Activated B cell treated with CpG ODN at 0.5 μM for 24 hours (primary cell): ENCODE results near the gene ABR. TPM values are rescaled to one million over a fixed set of nuclear protein-coding genes. Genes with fewer than 3 reads are reported as not detected.
"Not testable (repeated sequence)": the region's sequence is repeated elsewhere in the genome, so short reads cannot be mapped to it uniquely, and the experiment has no call there.

Source experiments
- ATAC-seq: fragments of 200-7000 bp; cut with Tn5 transposase; one replicate; pipeline ENCODE4 v1.10.0; 2021; ENCODE audit warnings: low read depth, mild to moderate bottlenecking, moderate library complexity
- CTCF ChIA-PET: fragments of 350-600 bp; sonication (Branson Sonifier 250); formaldehyde crosslinking; loops from one replicate; lab custom pipeline; 2021; ENCODE audit warnings: antibody characterized with exemption; lab: Charles Lee
- POLR2A ChIA-PET: fragments of 350-600 bp; sonication (Branson Sonifier 250); formaldehyde crosslinking; loops from one replicate; lab custom pipeline; 2021; ENCODE audit warnings: antibody characterized with exemption; lab: Charles Lee
- DNase-seq: peaks from one replicate; pipeline ENCODE4 v3.0.0; 2022
- H3K27ac Mint-ChIP-seq: one replicate; pipeline ENCODE4 v1.8.0; 2020; ENCODE audit warnings: mixed read lengths
- H3K27me3 Mint-ChIP-seq: one replicate; pipeline ENCODE4 v1.8.0; 2021; ENCODE audit warnings: mixed read lengths
- H3K36me3 Mint-ChIP-seq: one replicate; pipeline ENCODE4 v1.8.0; 2021; ENCODE audit warnings: low read depth, mixed read lengths
- H3K4me1 Mint-ChIP-seq: one replicate; pipeline ENCODE4 v1.8.0; 2021; ENCODE audit warnings: mixed read lengths
- H3K4me3 Mint-ChIP-seq: one replicate; pipeline ENCODE4 v1.8.0; 2020; ENCODE audit warnings: mild to moderate bottlenecking, mixed read lengths
- H3K9me3 Mint-ChIP-seq: one replicate; pipeline ENCODE4 v1.8.0; 2020; ENCODE audit warnings: mixed read lengths
- intact Hi-C: fragments of 100-400 bp; cut with micrococcal nuclease; formaldehyde crosslinking; loops from one replicate; pipeline ENCODE4 v1.15.1; 2024
- total RNA-seq: library from RNA; stranded (reverse); gene quantifications from 2 replicates; pipeline ENCODE4 v1.2.3, GENCODE V29; 2022
- TF ChIP-seq, protein P1 (sequence below): fragments of 200-600 bp; IDR thresholded peaks from one replicate; pipeline ENCODE4 v1.8.0; 2022; ENCODE audit warnings: antibody characterized with exemption, mild to moderate bottlenecking

ABR gene
- total RNA-seq, 1 donor from 2014 or later: 150 TPM

- intact Hi-C loops: no loop called here
- ATAC-seq (no peak), DNase-seq (no peak)
- TF ChIP-seq, protein P1, sequence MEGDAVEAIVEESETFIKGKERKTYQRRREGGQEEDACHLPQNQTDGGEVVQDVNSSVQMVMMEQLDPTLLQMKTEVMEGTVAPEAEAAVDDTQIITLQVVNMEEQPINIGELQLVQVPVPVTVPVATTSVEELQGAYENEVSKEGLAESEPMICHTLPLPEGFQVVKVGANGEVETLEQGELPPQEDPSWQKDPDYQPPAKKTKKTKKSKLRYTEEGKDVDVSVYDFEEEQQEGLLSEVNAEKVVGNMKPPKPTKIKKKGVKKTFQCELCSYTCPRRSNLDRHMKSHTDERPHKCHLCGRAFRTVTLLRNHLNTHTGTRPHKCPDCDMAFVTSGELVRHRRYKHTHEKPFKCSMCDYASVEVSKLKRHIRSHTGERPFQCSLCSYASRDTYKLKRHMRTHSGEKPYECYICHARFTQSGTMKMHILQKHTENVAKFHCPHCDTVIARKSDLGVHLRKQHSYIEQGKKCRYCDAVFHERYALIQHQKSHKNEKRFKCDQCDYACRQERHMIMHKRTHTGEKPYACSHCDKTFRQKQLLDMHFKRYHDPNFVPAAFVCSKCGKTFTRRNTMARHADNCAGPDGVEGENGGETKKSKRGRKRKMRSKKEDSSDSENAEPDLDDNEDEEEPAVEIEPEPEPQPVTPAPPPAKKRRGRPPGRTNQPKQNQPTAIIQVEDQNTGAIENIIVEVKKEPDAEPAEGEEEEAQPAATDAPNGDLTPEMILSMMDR: no peak
- Mint-ChIP-seq H3K27ac (no peak overlapping the region), H3K27me3 (no peaks in the 10 kb centered on the region), H3K4me1 (peaks cover 67% of the 10 kb centered on the region), H3K9me3 (no peaks in the 10 kb centered on the region), H3K36me3 (no peaks in the 10 kb centered on the region), H3K4me3 (peak overlapping the region; percentile 24)
- POLR2A ChIA-PET: interaction anchor here (1.8 to 2.5 kb wide), 3 partner anchors 11 to 21 kb away, joined by 5 to 10 read pairs (median 7); no protein-coding TSS in a partner anchor
- CTCF ChIA-PET: no interaction called here
Observed at GRCh38 chr17:1202291-1202690, 22.5 kb upstream of the ABR start.

- H3K36me3 Mint-ChIP-seq: no peaks in the 10 kb centered on the region
- intact Hi-C loops: no loop called here
- DNase-seq (no peak), ATAC-seq (peak; percentile 11)
- H3K4me1 Mint-ChIP-seq: peaks cover 70% of the 10 kb centered on the region
- CTCF ChIA-PET: interaction anchor here (1.0 to 1.5 kb wide), 3 partner anchors 12 to 78 kb away, joined by 3 to 6 read pairs (median 3); no protein-coding TSS in a partner anchor
- TF ChIP-seq, protein P1: no peak
- H3K4me3 Mint-ChIP-seq: peak overlapping the region; percentile 35
- H3K27ac Mint-ChIP-seq: peak overlapping the region; percentile 55
- H3K27me3 Mint-ChIP-seq: no peaks in the 10 kb centered on the region
- no peaks in the 10 kb centered on the region for H3K9me3 Mint-ChIP-seq
- POLR2A ChIA-PET: interaction anchor here (0.6 to 2.5 kb wide), 5 partner anchors 12 to 77 kb away, joined by 5 to 10 read pairs (median 7); no protein-coding TSS in a partner anchor
Observed at GRCh38 chr17:1201132-1201702, 21.4 kb upstream of the ABR start.

DNA sequence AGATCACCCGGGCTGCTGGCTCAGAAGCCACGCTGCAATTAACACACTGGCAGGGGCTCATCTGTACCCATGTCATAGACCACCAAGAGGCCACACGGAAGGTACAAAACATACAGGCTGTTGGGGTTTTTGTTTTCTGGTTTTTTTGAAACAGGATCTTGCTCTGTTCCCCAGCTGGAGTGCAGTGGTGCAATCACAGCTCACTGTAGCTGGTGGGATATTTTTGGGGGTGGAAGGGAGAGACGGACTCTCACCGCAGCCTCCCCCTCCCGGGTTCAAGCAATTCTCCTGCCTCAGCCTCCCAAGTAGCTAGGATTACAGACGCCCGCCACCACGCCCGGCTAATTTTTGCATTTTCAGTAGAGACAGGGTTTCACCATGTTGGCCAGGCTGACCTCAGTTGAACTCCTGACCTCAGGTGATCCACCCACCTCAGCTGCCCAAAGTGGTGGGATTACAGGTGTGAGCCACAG is 19.5 kb upstream of the ABR start:
- peak overlapping the region; percentile 80 for H3K27ac Mint-ChIP-seq
- intact Hi-C loops: loop anchor here (2.0 kb wide), 1 partner anchor 29 kb away; no protein-coding TSS in a partner anchor
- not testable (repeated sequence) for H3K36me3 Mint-ChIP-seq, ATAC-seq, H3K9me3 Mint-ChIP-seq, DNase-seq, H3K27me3 Mint-ChIP-seq
- CTCF ChIA-PET: interaction anchor here (1.3 to 4.6 kb wide), 3 partner anchors 12 to 76 kb away, joined by 4 to 32 read pairs (median 9); no protein-coding TSS in a partner anchor
- POLR2A ChIA-PET: interaction anchor here (2.0 to 3.1 kb wide), 3 partner anchors 14 to 29 kb away, joined by 15 to 35 read pairs (median 31); no protein-coding TSS in a partner anchor
- H3K4me1 Mint-ChIP-seq: peaks cover 68% of the 10 kb centered on the region
- H3K4me3 Mint-ChIP-seq: peak overlapping the region; percentile 48

- DNase-seq: peak; percentile 58
- Mint-ChIP-seq H3K27me3 (no peaks in the 10 kb centered on the region), H3K36me3 (no peaks in the 10 kb centered on the region), H3K9me3 (no peaks in the 10 kb centered on the region), H3K4me1 (peaks cover 69% of the 10 kb centered on the region), H3K4me3 (peak overlapping the region; percentile 63), H3K27ac (peak overlapping the region; percentile 80)
- ChIA-PET CTCF (interaction anchor here (0.9 to 4.6 kb wide), 6 partner anchors 10 to 75 kb away, joined by 5 to 32 read pairs (median 6); no protein-coding TSS in a partner anchor), POLR2A (interaction anchor here (0.6 to 3.1 kb wide), 10 partner anchors 9 to 1042 kb away, joined by 3 to 35 read pairs (median 6); partner anchors contain the start of gene RTN4RL1)
- peak; percentile 87 for ATAC-seq
- intact Hi-C loops: loop anchor here (1.0 to 2.0 kb wide), 2 partner anchors 17 to 31 kb away; no protein-coding TSS in a partner anchor
- TF ChIP-seq, protein P1: no peak
Observed at GRCh38 chr17:1197781-1198490, 18.2 kb upstream of the ABR start.

DNA sequence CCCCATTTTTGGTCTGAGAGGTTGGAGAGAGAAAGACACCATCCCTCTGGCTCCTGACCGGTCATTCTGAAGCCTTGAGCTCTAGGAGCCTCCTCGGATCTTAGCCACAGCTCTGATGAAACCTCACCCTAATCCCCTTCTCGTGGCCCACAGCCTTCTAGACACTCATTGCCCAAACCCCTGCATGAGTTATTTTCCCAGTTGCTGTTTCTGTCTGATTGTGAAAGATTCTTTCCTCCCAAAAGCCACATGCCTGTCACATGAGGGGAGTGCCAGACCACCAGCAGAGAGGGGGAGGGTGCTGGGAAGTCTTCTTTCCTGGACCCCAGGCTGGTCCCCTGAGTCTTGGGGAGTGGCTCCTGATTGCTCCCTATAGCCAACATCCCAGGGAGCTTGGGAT is 17.6 kb upstream of the ABR start:
- no peaks in the 10 kb centered on the region for H3K9me3 Mint-ChIP-seq
- peak overlapping the region; percentile 80 for H3K27ac Mint-ChIP-seq
- POLR2A ChIA-PET: interaction anchor here (0.8 to 3.1 kb wide), 7 partner anchors 9 to 97 kb away, joined by 3 to 35 read pairs (median 5); no protein-coding TSS in a partner anchor
- H3K27me3 Mint-ChIP-seq: no peaks in the 10 kb centered on the region
- intact Hi-C loops: no loop called here
- TF ChIP-seq, protein P1: no peak
- DNase-seq (no peak), ATAC-seq (no peak)
- no peaks in the 10 kb centered on the region for H3K36me3 Mint-ChIP-seq
- H3K4me1 Mint-ChIP-seq: peaks cover 65% of the 10 kb centered on the region
- CTCF ChIA-PET: interaction anchor here (1.3 to 4.6 kb wide), 4 partner anchors 10 to 75 kb away, joined by 5 to 32 read pairs (median 8); no protein-coding TSS in a partner anchor
- no peak overlapping the region for H3K4me3 Mint-ChIP-seq
